Muscle of back (tissue), 11 donors: ENCODE measurements around the gene WNT5B. TPM values are rescaled to one million over a fixed set of nuclear protein-coding genes. Genes with fewer than 3 reads are reported as not detected.
A peak's percentile ranks its signal among the peaks of the same experiment; 100 is the strongest.
"Not testable (repeated sequence)": the region's sequence is repeated elsewhere in the genome, so short reads cannot be mapped to it uniquely, and the experiment has no call there.

Experiments used
- DNase-seq, 3 donors: peaks; one replicate each; pipeline versions ENCODE4 v3.0.0 to v3.0.0-alpha.2; 2013
- polyA plus RNA-seq, 10 donors: library from polyadenylated mRNA; unstranded; fragments of 120-200 nt; gene quantifications; one replicate each; pipeline ENCODE4 v1.2.1, GENCODE V29; 2013; ENCODE audit not compliant: insufficient read length in 10 of 10

The WNT5B gene
- polyA plus RNA-seq, 10 donors, result 15.8 to 33.3 (median 30.3) TPM

DNA sequence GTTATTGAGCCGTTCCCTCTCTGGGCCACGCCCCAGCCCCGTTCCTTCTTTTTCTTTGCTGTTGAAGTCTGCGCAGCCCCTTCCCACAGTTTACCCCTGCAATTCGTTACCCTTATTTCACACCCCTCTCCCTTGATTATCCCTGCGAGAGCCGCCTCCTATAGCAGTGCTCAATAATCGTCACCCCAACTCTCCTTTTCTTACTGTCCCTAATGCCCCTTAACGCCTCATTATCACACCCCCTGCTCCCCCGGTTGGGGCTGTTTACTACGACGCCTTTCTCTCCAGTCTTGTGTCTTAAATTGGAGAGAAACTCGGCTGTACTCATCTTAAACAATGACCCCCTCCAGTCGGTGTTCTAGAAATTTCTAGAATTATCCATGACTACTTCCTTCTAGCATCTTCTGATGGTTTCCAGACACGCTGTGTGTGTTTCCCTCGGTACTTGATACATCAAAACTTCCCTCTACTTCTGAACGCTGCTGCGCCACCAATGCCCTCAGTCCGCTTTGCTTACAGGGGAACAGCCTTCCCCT lies 33.9 kb upstream of the WNT5B start:
- DNase-seq, result peak in 1 of 3 donors; percentile 69

DNA sequence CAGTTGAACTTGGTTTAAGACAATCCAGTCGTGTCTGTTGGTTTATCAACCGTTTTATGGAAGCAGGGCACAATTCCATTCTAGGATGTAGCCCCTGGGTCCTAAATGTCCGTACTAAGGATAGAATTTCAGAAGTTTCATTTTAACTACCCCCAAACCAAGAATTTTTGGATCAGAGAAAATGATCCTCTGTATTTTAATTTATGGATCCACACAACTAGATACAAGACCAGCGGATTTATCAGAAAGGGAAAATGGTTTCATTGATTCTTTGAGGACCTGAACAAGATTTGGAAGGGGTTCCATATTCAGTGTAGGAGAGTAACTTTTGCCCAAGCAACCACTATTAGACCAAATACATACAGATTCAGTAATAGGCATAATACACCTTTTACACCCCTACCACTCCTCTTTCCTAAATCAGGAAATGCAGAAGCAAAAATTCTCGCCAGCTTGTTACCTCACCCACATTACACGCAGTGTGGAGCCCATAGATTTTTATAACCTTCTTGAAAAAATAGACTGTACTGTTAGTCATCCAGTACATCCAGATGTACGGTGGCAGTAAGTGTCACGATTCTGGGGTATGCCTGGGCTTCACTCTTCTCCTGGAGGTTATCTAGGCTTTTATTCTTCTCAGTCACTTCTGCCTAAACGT lies 33.2 kb upstream of the WNT5B start:
- DNase-seq, result no peak

- DNase-seq, result no peak
Measured at GRCh38 chr12:1598757-1599156, 30.3 kb upstream of the WNT5B start.

DNA sequence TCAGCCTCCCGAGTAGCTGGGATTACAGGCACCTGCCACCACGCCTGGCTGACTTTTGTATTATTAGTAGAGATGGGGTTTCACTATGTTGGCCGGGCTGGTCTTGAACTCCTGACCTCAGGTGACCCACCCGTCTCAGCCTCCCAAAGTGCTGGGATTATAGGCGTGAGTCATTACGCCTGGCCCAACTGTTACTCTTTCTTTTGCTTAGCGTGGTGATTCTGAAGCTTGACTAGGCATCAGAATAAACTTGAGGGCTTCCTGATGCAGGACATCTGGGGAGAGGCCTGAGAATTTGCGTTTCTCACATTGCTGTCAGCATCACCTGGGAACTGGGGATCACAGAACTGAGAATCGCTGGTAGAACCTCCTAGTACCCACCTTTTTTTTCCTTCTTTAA lies 26.3 kb upstream of the WNT5B start:
- not testable (repeated sequence) for DNase-seq

GRCh38 chr12:1603269-1603993 lies 25.6 kb upstream of the WNT5B start:
- peak in 1 of 3 donors; percentile 42 for DNase-seq

GRCh38 chr12:1604464-1604863 lies 24.6 kb upstream of the WNT5B start:
- DNase-seq, result no peak

- DNase-seq, result peak; percentile 85 to 95 (median 88)
Measured at GRCh38 chr12:1605129-1606020, 23.7 kb upstream of the WNT5B start.

DNA sequence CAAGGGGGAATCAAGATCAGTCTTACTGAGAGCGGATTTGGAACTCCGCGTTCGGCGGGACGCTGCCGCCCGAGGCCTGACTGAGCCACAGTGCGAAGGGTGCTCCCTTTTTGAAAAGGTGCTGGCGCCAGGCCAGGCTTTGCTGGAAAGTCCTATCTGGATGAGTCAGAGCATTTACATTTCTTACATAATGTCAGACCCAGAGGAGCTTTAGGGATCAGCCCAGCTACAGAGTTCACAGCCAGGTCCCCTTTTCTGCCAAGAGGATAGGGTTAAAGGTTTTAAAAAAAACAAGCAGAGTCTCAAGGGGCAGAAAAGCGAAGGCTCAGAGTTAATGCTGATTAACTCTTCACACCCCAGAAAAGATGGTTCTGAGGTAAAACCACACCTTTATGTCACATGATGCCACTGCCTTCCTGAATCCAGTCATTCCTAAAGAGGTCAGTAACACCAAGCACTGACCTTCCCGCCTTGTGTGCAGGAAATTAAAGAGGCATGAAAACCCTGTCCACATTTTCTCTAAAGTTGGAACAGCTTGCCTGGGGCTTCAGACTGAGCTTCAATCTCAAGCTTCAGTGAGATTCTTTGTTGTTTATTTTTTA lies 22.9 kb upstream of the WNT5B start:
- DNase-seq, result peak; percentile 85 to 92 (median 90)

DNA sequence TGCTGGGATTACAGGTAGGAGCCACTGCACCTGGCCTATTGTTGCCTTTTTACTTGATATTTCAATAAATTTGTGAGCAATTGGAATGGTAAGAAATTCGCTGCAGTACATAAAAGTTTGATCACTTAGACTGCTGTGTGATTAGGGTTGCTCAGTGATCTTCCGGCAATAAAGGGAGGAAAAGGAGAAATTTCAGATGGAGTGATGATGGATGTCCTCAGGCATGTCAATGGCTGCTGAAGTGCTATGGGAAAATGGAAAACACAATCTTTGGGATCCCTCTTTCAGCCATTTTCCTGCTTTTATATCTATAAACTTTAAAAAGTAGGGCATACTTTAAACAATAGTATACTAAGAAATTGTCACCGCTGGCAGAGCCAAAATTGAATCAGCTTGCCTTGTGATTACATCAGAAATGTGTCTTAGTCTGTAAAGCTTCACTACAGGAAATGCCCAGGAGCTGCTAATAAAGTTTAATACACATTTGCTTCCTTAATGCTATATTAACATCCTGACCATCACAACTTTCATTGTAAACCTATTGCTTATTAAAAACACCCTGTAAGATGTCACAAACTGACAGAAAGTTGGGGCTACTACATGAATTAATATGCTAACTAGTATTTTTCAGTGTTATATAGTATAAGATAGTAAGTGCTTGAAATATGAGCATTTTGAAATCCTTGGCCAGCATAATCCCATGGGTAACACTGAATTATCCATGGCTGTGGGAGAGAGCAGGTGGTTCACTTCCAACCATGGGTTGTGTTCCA lies 20.9 kb upstream of the WNT5B start:
- no peak for DNase-seq

GRCh38 chr12:1608713-1609119 lies 20.3 kb upstream of the WNT5B start:
- peak in 1 of 3 donors; percentile 54 for DNase-seq

DNA sequence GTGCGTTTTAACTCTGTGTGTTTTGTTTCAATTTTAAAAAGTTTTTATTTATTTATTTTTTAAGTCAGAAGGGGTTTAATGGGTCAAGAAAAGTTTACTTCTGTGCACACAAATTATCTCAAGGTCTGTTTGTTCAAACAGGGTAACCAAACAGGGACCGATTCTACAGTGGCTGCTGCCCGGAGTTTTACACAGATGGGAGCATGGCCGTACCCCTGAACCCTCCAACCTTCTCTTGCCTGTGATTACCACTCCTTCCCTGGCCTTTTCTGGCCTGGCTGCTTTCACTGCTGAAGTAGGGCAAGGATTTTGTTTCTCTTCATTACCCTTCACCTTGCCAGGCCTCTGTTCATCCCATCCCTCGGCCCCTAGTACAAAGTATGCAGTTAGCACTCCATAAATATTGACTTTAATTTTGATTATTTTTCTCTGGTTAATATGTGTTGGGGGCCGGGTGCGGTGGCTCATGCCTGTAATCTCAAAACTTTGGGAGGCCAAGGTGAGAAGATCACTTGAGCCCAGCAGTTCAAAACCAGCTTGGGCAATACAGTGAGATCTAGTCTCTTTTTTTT lies 18.9 kb upstream of the WNT5B start:
- DNase-seq, result no peak

DNA sequence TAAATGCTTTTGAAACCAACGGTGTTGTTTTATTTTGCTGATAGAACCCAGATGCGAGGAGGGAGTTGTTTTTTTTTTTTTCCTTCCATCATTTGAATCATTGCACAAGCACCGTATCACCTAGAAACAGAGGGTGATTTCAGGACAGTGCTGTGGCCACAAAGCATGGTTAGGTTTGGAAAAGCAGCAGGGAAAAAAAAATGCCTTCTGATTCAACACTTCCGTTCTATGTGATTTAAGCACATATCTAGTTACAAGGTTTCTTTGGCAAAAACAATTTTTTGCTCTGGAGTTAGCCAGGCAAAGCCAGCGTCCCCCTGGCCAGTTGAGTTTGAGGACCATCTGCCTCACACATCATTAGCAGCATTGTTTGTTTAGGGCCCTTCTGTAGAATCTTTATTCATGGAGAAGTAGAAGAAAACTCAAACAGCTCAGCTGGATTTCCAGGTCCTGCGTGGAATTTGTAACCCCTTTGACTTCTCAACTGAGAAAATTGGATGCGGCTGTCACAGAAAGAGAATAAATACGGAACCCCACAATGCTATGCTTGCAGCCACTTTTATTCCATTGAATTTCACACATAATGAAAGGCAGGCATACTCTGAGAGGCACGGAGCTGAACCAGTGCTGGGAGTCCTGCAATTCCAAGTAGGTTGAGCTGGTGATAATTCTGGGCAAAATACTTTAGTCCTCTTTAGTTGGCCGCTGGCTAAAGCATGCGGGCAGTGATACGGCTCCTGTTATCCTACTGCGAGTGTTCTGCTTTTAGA lies 17.0 kb upstream of the WNT5B start:
- DNase-seq, result peak in 2 of 3 donors; percentile 44 to 75

DNA sequence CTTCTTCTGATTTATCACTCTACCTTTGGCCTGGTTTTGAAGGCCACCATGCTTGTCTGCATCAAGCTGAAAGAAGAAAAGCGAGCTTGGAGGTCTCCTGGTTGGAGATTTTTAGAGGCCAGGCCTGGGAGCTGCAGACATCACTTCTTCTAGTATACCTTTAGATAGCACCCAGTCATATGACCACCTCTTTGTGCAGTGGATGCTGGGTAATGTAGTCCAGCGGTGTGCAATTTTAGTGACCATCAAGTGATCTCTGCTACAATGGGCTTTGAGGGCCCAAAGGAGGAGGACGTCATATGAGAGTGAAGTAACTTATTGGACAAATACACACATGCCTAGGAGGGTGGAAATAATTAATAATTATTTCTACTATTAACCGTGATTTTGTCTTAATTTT lies 15.2 kb upstream of the WNT5B start:
- no peak for DNase-seq

DNA sequence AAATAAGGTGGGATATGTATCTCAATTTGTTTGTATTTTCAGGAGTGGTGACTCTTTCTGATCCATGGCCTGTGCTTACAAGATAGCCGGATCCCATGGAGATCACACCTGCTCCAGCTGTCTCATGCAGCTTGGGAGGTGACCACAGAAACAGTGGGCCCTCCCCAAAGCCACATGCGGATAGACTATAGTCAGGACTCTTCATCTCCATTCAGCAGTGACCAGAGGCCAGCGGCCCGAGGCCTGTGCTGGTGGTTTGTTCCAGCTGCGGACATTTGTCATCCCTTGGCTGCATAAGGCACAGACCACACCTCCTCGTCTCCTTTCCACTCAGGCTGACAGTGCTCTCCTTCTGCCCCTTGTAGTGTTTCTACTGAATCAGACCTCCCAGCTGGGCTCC lies 14.7 kb upstream of the WNT5B start:
- no peak for DNase-seq

DNA sequence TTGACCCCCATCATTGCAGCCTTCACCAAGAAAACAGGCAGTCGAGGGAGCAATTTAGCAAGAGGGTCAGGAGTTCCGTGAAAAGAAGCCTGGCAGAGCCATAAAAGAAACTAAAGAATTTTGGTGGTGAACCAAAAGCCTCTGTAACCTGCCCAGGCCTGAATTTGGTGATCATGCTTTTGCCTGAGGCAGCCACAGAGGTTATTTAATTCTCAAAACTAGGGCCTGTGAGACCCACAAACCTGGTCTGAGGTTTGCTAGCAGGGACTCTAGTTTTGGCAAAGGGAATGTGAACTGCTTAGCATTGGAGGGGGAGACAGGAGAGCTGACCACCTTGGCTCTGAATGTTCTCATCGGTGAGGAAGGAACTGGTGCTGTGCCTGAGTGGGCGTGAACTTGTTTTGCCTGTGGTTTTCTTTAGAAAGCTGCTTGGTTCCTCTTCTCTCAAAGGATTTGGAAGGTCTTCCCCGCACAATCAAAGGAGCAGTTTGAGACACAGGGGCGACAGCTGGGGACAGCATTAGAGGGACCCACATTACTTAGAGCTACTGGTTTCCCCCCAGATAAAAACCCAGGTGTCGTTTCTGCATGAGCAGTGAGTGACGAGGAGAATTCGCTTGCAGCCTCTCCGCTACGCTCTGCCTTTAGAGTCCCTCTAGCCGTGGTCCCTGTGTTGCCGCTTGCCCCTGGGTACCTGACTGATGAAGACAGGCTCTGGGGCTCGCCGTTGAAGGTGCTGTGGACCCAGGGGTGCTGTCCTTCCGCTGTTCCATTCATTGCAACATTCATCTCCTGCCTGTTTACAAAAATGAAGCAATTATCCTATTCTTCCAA lies 12.6 kb upstream of the WNT5B start:
- no peak for DNase-seq

DNA sequence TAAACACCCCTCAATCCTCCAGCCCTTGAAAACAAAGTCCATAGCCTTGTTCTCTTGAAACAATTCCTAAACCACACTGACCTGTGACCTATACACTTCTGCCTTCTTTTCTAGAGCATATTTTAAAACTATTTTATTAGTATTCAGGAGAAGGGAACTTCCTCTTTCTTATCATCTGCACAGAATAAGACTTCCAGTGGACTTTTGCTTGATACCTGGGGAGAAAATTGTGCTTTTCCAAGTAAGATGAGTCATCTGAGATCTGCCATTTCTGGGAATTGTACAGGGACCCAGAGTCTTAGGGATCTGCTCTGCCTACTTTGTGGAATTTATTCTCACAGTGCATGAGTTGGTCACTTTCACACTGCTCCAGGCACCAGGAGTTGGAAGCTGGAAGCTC lies 10.5 kb upstream of the WNT5B start:
- DNase-seq, result no peak

DNA sequence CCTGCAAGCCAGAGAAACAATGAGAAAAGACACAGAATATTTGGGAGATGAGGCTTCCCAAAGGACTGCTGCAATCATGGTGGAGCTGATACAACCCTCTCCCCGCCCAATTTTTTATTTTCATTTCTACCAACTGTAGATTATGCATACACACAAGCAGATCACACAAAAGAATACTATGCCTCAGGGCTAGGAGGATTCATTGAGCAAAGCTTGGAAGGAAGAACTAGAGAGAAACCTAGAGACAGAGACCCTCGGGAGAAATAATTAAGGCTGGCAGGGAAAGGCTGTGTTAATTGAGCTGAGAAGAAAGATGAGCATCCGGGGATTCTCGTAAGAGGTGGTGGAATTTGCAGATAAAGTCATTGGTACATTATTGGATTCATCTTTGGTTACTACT lies 9.9 kb upstream of the WNT5B start:
- no peak for DNase-seq

GRCh38 chr12:1619587-1619986 lies 9.4 kb upstream of the WNT5B start:
- DNase-seq, result no peak

DNA sequence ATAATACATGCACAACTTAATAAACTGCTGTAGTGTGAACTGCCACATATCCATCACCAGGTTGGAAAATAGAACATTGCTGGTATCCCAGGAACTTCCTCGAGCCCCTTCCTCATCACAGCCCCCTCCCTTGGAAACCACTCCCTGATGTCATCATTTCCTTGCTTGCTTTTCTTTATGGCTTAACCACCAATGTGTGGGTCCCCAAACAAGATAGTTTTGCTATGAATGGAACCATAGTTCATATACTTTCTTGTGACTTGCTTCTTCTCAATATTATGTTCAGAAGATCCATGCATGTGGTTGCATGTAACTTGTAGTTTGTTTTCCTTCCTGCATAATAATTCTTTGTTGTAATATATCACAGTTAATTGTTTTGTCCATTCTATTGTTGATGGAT lies 8.9 kb upstream of the WNT5B start:
- DNase-seq, result no peak
